GM23338 (cell line): ENCODE results near the gene WAPL. TPM values are rescaled to one million over a fixed set of nuclear protein-coding genes. Genes with fewer than 3 reads are reported as not detected.

Experiments
- ATAC-seq: fragments of 200-7000 bp; cut with Tn5 transposase; 3 replicates; pipeline ENCODE4 v1.9.1; 2020
- DNase-seq: peaks from one replicate; pipeline ENCODE4 v3.0.0-alpha.2; 2015; ENCODE audit warnings: low spot score
- H2AFZ ChIP-seq: fragments of 200-600 bp; sonication (generic); 2 replicates; pipeline ENCODE4 v1.8.0; 2016; ENCODE audit warnings: antibody characterized with exemption, mild to moderate bottlenecking, moderate library complexity
- H3F3A ChIP-seq: fragments of 200-600 bp; sonication (generic); replicated peaks from 2 replicates; pipeline ENCODE4 v1.8.0; 2017; ENCODE audit warnings: antibody characterized with exemption, mixed run types, low read depth
- H3K27ac ChIP-seq: fragments of 200-600 bp; sonication (generic); 2 replicates; pipeline ENCODE4 v1.6.1; 2016; ENCODE audit warnings: low read depth
- H3K27me3 ChIP-seq: fragments of 200-600 bp; sonication (generic); 2 replicates; pipeline ENCODE4 v1.8.0; 2016; ENCODE audit warnings: mild to moderate bottlenecking, mixed run types, moderate library complexity; ENCODE audit not compliant: insufficient read depth
- H3K36me3 ChIP-seq: fragments of 200-600 bp; sonication (generic); 2 replicates; pipeline ENCODE4 v1.8.0; 2016; ENCODE audit warnings: mild to moderate bottlenecking; ENCODE audit not compliant: insufficient read depth
- H3K4me1 ChIP-seq: fragments of 200-600 bp; sonication (generic); 2 replicates; pipeline ENCODE4 v1.8.0; 2016; ENCODE audit warnings: mild to moderate bottlenecking, moderate library complexity; ENCODE audit not compliant: insufficient read depth
- H3K4me2 ChIP-seq: fragments of 200-600 bp; sonication (generic); 2 replicates; pipeline ENCODE4 v1.7.1; 2017; ENCODE audit warnings: mixed run types
- H3K4me3 ChIP-seq: fragments of 200-600 bp; sonication (generic); 2 replicates; pipeline ENCODE4 v1.6.1; 2016; ENCODE audit warnings: mixed run types
- H3K79me2 ChIP-seq: fragments of 200-600 bp; sonication (generic); replicated peaks from 2 replicates; pipeline ENCODE4 v1.8.0; 2017; ENCODE audit warnings: mild to moderate bottlenecking; ENCODE audit not compliant: insufficient read depth
- H3K9me2 ChIP-seq: fragments of 200-600 bp; sonication (generic); 2 replicates; pipeline ENCODE4 v1.8.0; 2017; ENCODE audit not compliant: insufficient read depth
- H4K20me1 ChIP-seq: fragments of 200-600 bp; sonication (generic); replicated peaks from 2 replicates; pipeline ENCODE4 v1.8.0; 2017; ENCODE audit warnings: mild to moderate bottlenecking; ENCODE audit not compliant: insufficient read depth
- H3K27ac Mint-ChIP-seq: 2 replicates; pipeline ENCODE4 v1.8.0; 2020; ENCODE audit warnings: inconsistent platforms, mild to moderate bottlenecking, moderate library complexity, mixed read lengths
- H3K27me3 Mint-ChIP-seq: 3 replicates; pipeline ENCODE4 v1.8.0; 2022; ENCODE audit warnings: low read depth, mild to moderate bottlenecking, moderate library complexity, mixed read lengths, inconsistent platforms; ENCODE audit not compliant: insufficient read depth, poor library complexity
- H3K36me3 Mint-ChIP-seq: 3 replicates; pipeline ENCODE4 v1.8.0; 2021; ENCODE audit warnings: low read depth, mild to moderate bottlenecking, inconsistent platforms, moderate library complexity, mixed read lengths
- H3K4me1 Mint-ChIP-seq: 3 replicates; pipeline ENCODE4 v1.8.0; 2020; ENCODE audit warnings: mild to moderate bottlenecking, inconsistent platforms, mixed read lengths
- H3K4me3 Mint-ChIP-seq: 3 replicates; pipeline ENCODE4 v1.8.0; 2021; ENCODE audit warnings: moderate library complexity, mild to moderate bottlenecking, inconsistent platforms, mixed read lengths
- H3K9me3 Mint-ChIP-seq: 3 replicates; pipeline ENCODE4 v1.8.0; 2020; ENCODE audit warnings: moderate library complexity, mild to moderate bottlenecking, inconsistent platforms, mixed read lengths
- CREB1 ChIP-seq: fragments of 250-450 bp; sonication (Bioruptor Pico); IDR thresholded peaks from 2 replicates; pipeline ENCODE4 v1.5.0; 2020; ENCODE audit warnings: low read depth, mild to moderate bottlenecking, moderate library complexity
- EZH2 ChIP-seq: fragments of 200-600 bp; sonication (generic); IDR thresholded peaks from one replicate; pipeline ENCODE4 v1.8.0; 2017; ENCODE audit warnings: antibody characterized with exemption, mild to moderate bottlenecking, low read depth; ENCODE audit not compliant: unreplicated experiment
- NANOG ChIP-seq: IDR thresholded peaks from 2 replicates; pipeline ENCODE4 v1.6.1; 2016; ENCODE audit warnings: antibody characterized with exemption, borderline replicate concordance
- POLR2AphosphoS5 ChIP-seq: IDR thresholded peaks from 2 replicates; pipeline ENCODE4 v1.6.1; 2016; ENCODE audit warnings: antibody characterized with exemption, low read depth
- STAT1 ChIP-seq: IDR thresholded peaks from one replicate; pipeline ENCODE4 v1.6.1; 2016; ENCODE audit warnings: antibody characterized with exemption; ENCODE audit not compliant: unreplicated experiment
- ZNF114 ChIP-seq: fragments of 250-450 bp; sonication (Bioruptor Pico); IDR thresholded peaks from 2 replicates; pipeline ENCODE4 v1.5.0; 2020; ENCODE audit warnings: mild to moderate bottlenecking, moderate library complexity
- polyA plus RNA-seq: library from polyadenylated mRNA; unstranded; fragments of >200 nt; fragmentation: Nextera tagmentation; extraction: Ambion mirVana; gene quantifications from 2 replicates; pipeline ENCODE4 v1.2.1, GENCODE V29; 2016
- total RNA-seq: library from RNA; depleted of rRNA; stranded (reverse); fragments of >200 nt; shearing (Covaris generic); gene quantifications from 2 replicates; pipeline ENCODE4 v1.2.3, GENCODE V29; 2014
- TF ChIP-seq, protein P1 (sequence below), 2 experiments: fragments of 200-600 bp in 1 of 2; sonication (generic) in 1 of 2; conservative IDR thresholded peaks; 2 replicates each; pipeline versions ENCODE4 v1.5.1 to v1.6.1; 2016 to 2017; ENCODE audit warnings: antibody characterized with exemption in 2 of 2, low read depth in 2 of 2, mild to moderate bottlenecking in 2 of 2, moderate library complexity in 1 of 2
- TF ChIP-seq, protein P2 (sequence below): IDR thresholded peaks from 2 replicates; pipeline ENCODE4 v1.6.1; 2016; ENCODE audit warnings: antibody characterized with exemption

The WAPL gene
- total and polyA plus RNA-seq, 2 experiments from 2014 or later: 25.2 to 60.8 TPM

DNA sequence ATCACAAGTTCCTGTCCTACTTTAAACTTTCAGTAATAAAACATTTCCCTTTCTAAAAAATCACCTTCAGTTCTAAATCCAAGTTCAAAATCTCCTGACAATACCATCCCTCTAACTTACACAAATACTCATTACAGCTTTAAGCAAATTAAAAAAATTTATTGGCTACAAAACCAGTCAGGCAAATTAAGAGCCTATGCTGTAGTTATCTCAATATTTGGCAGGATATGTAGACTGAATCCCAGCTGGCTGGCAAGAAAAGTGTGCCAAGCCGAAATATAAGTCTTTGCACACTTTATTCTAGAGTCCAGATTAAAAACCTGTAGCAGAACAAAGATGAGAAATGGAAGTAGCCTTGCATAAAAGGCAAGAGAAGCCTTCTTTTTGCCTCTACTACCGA lies 9.5 kb downstream of the WAPL start:
- H3K4me3 Mint-ChIP-seq: no peak overlapping the region
- H3K27ac Mint-ChIP-seq: peak overlapping the region; percentile 53; the same call in 1 of the 2 replicates
- no peaks in the 10 kb centered on the region for H3K27me3 Mint-ChIP-seq
- H3K9me3 Mint-ChIP-seq: no peaks in the 10 kb centered on the region
- DNase-seq (no peak), ATAC-seq (no peak)
- Histone ChIP-seq H4K20me1 (peaks cover 47% of the 10 kb centered on the region), H3F3A (no peaks in the 10 kb centered on the region), H3K27me3 (no peaks in the 10 kb centered on the region), H2AFZ (no peak overlapping the region), H3K27ac (no peak overlapping the region), H3K9me2 (no peaks in the 10 kb centered on the region), H3K4me1 (peaks cover 9% of the 10 kb centered on the region), H3K79me2 (peaks cover 100% of the 10 kb centered on the region), H3K4me3 (no peak overlapping the region), H3K4me2 (peak overlapping the region; percentile 10; the same call in 1 of the 2 replicates), H3K36me3 (peaks cover 1% of the 10 kb centered on the region; the same call in 1 of the 2 replicates)
- H3K4me1 Mint-ChIP-seq: peaks cover 16% of the 10 kb centered on the region
- peaks cover 34% of the 10 kb centered on the region for H3K36me3 Mint-ChIP-seq
- TF ChIP-seq, protein P1, sequence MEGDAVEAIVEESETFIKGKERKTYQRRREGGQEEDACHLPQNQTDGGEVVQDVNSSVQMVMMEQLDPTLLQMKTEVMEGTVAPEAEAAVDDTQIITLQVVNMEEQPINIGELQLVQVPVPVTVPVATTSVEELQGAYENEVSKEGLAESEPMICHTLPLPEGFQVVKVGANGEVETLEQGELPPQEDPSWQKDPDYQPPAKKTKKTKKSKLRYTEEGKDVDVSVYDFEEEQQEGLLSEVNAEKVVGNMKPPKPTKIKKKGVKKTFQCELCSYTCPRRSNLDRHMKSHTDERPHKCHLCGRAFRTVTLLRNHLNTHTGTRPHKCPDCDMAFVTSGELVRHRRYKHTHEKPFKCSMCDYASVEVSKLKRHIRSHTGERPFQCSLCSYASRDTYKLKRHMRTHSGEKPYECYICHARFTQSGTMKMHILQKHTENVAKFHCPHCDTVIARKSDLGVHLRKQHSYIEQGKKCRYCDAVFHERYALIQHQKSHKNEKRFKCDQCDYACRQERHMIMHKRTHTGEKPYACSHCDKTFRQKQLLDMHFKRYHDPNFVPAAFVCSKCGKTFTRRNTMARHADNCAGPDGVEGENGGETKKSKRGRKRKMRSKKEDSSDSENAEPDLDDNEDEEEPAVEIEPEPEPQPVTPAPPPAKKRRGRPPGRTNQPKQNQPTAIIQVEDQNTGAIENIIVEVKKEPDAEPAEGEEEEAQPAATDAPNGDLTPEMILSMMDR (conservative IDR thresholded peaks at IDR 0.05; ENCODE audit: low read depth in 2 of 2): no peak
- TF ChIP-seq POLR2AphosphoS5 (no peak), CREB1 (CRISPR knock-in tag) (no peak), STAT1 (no peak), EZH2 (no peak), ZNF114 (CRISPR knock-in tag) (no peak)
- TF ChIP-seq, protein P2, sequence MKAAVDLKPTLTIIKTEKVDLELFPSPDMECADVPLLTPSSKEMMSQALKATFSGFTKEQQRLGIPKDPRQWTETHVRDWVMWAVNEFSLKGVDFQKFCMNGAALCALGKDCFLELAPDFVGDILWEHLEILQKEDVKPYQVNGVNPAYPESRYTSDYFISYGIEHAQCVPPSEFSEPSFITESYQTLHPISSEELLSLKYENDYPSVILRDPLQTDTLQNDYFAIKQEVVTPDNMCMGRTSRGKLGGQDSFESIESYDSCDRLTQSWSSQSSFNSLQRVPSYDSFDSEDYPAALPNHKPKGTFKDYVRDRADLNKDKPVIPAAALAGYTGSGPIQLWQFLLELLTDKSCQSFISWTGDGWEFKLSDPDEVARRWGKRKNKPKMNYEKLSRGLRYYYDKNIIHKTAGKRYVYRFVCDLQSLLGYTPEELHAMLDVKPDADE: no peak

DNA sequence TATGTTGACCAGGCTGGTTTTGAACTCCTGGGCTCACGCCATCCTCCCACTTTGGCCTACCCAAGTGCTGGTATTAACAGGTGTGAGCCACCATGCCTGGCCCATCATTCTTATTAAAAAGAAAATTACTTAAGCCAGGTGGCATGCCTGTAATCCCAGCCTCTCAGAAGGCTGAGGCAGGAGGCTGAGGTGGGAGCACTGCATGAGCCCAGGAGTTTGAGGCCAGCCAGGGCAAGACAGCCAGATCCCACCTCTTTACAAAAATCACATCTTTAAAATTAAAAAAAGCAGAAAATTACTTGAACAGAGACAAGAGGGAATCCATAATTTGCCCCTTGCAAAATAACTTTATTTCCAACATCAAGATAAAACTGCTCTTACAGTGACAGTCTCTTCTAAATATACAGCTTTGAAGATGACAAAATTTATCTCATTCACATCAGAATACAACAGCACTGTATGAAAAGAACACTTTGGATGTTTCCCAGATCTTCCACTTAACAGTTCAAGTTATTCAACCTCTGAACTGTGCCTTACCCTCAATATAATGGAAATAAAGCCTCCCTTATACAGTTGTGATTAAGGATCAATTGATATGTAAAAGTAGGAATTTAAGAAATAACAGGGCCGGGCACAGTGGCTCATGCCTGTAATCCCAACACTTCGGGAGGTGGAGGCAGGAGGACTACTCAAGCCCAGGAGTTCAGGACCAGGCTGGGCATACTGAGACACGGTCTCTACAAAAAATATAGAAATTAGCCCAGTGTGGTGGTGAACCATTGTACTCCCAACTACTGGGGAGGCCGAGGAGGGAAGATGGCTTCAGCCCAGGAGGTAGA lies 10.3 kb downstream of the WAPL start:
- Histone ChIP-seq H3K27ac (no peak overlapping the region), H3K4me3 (peak overlapping the region; percentile 9; the same call in 1 of the 2 replicates), H3K27me3 (no peaks in the 10 kb centered on the region), H3K79me2 (peaks cover 100% of the 10 kb centered on the region), H3K4me1 (peaks cover 9% of the 10 kb centered on the region), H3F3A (no peaks in the 10 kb centered on the region), H3K36me3 (no peaks in the 10 kb centered on the region), H4K20me1 (peaks cover 41% of the 10 kb centered on the region), H2AFZ (no peak overlapping the region), H3K4me2 (peak overlapping the region; percentile 10), H3K9me2 (no peaks in the 10 kb centered on the region)
- Mint-ChIP-seq H3K36me3 (peaks cover 25% of the 10 kb centered on the region; the same call in 2 of the 3 replicates), H3K27me3 (no peaks in the 10 kb centered on the region), H3K4me3 (no peak overlapping the region), H3K4me1 (peaks cover 18% of the 10 kb centered on the region), H3K9me3 (no peaks in the 10 kb centered on the region), H3K27ac (no peak overlapping the region)
- DNase-seq (peak; percentile 28), ATAC-seq (peak; percentile 56)
- TF ChIP-seq NANOG: no peak; the same call in 1 of the 2 replicates
- no peak for TF ChIP-seq CREB1 (CRISPR knock-in tag)
- TF ChIP-seq STAT1: no peak
- TF ChIP-seq, protein P2: no peak
